Measurements from ENCODE around the gene SUMF1. TPM values are rescaled to one million over a fixed set of nuclear protein-coding genes. Genes with fewer than 3 reads are reported as not detected.

Gene SUMF1
- total and polyA plus RNA-seq, 4 donors: 11.6 to 50.0 (median 31.5) TPM

- peak in 2 of 3 donors; percentile 2 to 20 for DNase-seq
- ATAC-seq (ENCODE audit: insufficient read depth, low FRiP score): no peak
- 64 to 67% methylated on average over 5 of the region's 5 CpGs for WGBS, 2 donors
- H3K9ac ChIP-seq (ENCODE audit: insufficient read depth in 1 of 2, low read length in 2 of 2): no peak overlapping the region
- H3K27me3 ChIP-seq (ENCODE audit: control insufficient read depth in 3 of 3, insufficient read depth in 3 of 3, low read length in 2 of 3): no peaks in the 10 kb centered on the region
- TF ChIP-seq CTCF (IDR thresholded peaks at IDR 0.05; ENCODE audit: control extremely low read depth, extremely low read depth): no peak
- no peaks in the 10 kb centered on the region for H3K9me3 ChIP-seq (ENCODE audit: control insufficient read depth in 4 of 4, insufficient read depth in 3 of 4, low read length in 3 of 4)
- H3K27ac ChIP-seq (ENCODE audit: low read depth in 1 of 2, low read length in 1 of 2): no peak overlapping the region
- no peak overlapping the region for H3K4me3 ChIP-seq
- H3K4me1 ChIP-seq (ENCODE audit: control insufficient read depth in 5 of 5, insufficient read depth in 5 of 5, low read length in 5 of 5): peaks cover 0 to 5% (median 0%) of the 10 kb centered on the region in 5 donors
- H3K36me3 ChIP-seq (ENCODE audit: control insufficient read depth in 4 of 4, insufficient read depth in 4 of 4, low read length in 4 of 4): peaks cover 2 to 15% (median 10%) of the 10 kb centered on the region in 4 donors
These were observed 17.8 kb downstream of the SUMF1 start for GRCh38 chr3:4449043-4449805.

- ATAC-seq (ENCODE audit: insufficient read depth, low FRiP score) (no peak), DNase-seq (no peak)
- Histone ChIP-seq H3K9me3 (ENCODE audit: control insufficient read depth in 4 of 4, insufficient read depth in 3 of 4, low read length in 3 of 4) (no peaks in the 10 kb centered on the region), H3K27me3 (ENCODE audit: control insufficient read depth in 3 of 3, insufficient read depth in 3 of 3, low read length in 2 of 3) (no peaks in the 10 kb centered on the region), H3K4me1 (ENCODE audit: control insufficient read depth in 5 of 5, insufficient read depth in 5 of 5, low read length in 5 of 5) (peaks cover 0 to 5% (median 0%) of the 10 kb centered on the region in 5 donors), H3K9ac (ENCODE audit: insufficient read depth in 1 of 2, low read length in 2 of 2) (no peak overlapping the region), H3K27ac (ENCODE audit: low read depth in 1 of 2, low read length in 1 of 2) (no peak overlapping the region), H3K4me3 (no peak overlapping the region), H3K36me3 (ENCODE audit: control insufficient read depth in 4 of 4, insufficient read depth in 4 of 4, low read length in 4 of 4) (peaks cover 2 to 15% (median 10%) of the 10 kb centered on the region in 4 donors)
- TF ChIP-seq CTCF (IDR thresholded peaks at IDR 0.05; ENCODE audit: control extremely low read depth, extremely low read depth): no peak
- WGBS, 2 donors: 86 to 89% methylated on average over 6 of the region's 6 CpGs
These were observed 18.9 kb downstream of the SUMF1 start for GRCh38 chr3:4448187-4448586.

- H3K4me3 ChIP-seq: no peak overlapping the region
- H3K9me3 ChIP-seq (ENCODE audit: control insufficient read depth in 4 of 4, insufficient read depth in 3 of 4, low read length in 3 of 4): no peaks in the 10 kb centered on the region
- no peak overlapping the region for H3K27ac ChIP-seq (ENCODE audit: low read depth in 1 of 2, low read length in 1 of 2)
- 73 to 92% methylated on average over 3 of the region's 3 CpGs for WGBS, 2 donors
- DNase-seq (no peak), ATAC-seq (ENCODE audit: insufficient read depth, low FRiP score) (no peak)
- no peak overlapping the region for H3K9ac ChIP-seq (ENCODE audit: insufficient read depth in 1 of 2, low read length in 2 of 2)
- H3K27me3 ChIP-seq (ENCODE audit: control insufficient read depth in 3 of 3, insufficient read depth in 3 of 3, low read length in 2 of 3): no peaks in the 10 kb centered on the region
- H3K4me1 ChIP-seq (ENCODE audit: control insufficient read depth in 5 of 5, insufficient read depth in 5 of 5, low read length in 5 of 5): peaks cover 0 to 5% (median 0%) of the 10 kb centered on the region in 5 donors
- H3K36me3 ChIP-seq (ENCODE audit: control insufficient read depth in 4 of 4, insufficient read depth in 4 of 4, low read length in 4 of 4): peaks cover 2 to 15% (median 9%) of the 10 kb centered on the region in 4 donors
- no peak for TF ChIP-seq CTCF (IDR thresholded peaks at IDR 0.05; ENCODE audit: control extremely low read depth, extremely low read depth)
These were observed 19.6 kb downstream of the SUMF1 start for GRCh38 chr3:4447295-4447999.

Measured in lung (tissue), 12 donors.